Jurkat, Clone E6-1 (cell line): Measurements from ENCODE around the gene GTF2F2.

Source experiments
- DNase-seq: peaks from one replicate; pipeline ENCODE4 v3.0.0-alpha.2; 2011; ENCODE audit warnings: low read depth, low spot score
- H3K4me3 ChIP-seq: 2 replicates; pipeline ENCODE4 v1.5.1; 2011; ENCODE audit warnings: mild to moderate bottlenecking, low read length, control low read depth, moderate library complexity

The GTF2F2 gene

DNA sequence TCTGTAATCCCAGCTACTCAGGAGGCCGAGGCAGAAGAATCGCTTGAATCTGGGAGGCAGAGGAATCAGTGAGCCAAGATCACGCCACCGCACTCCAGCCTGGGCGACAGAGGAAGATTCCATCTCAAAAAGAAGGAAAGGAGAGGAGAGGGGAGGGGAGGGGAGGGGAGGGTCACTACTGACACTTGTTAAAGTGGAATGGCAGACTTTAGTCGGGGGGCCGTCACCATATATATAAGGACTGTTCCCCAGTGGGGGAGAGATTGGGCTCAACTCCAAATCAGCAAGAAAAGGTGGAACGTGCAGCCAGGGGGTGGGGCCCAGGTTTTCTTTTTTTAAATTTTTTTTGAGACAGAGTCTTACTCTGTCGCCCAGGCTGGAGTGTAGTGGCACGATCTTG is 194.5 kb downstream of the GTF2F2 start:
- H3K4me3 ChIP-seq = no peak overlapping the region
- no peak for DNase-seq

DNA sequence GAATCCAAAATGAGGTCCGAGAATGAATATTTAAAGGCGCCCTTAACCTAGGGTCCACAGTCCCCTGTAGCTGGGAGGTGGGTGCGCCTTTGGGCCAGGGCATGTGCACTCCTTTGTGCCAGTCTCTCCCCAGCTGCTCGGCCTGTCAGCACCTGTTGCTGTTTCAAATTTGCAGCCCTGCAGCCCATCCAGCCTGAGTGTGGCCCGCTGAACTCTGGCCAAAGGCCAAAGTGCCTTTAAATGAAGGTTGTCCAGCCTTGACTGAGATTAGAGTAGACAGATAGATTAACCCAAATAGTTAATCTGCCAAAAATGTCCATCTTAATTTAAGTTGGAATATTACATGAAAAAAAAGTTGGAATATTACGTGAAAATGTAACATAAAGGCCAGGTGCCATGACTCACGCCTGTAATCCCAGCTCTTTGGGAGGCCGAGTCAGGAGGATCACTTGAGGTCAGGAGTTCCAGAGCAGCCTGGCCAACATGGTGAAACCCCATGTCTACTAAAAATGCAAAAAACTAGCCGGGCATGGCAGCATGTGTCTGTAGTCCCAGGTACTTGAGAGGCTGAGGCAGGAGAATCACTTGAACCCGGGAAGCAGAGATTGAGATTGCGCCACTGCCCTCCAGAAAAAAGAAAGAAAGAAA is 195.3 kb downstream of the GTF2F2 start:
- no peak for DNase-seq
- no peak overlapping the region for H3K4me3 ChIP-seq

DNA sequence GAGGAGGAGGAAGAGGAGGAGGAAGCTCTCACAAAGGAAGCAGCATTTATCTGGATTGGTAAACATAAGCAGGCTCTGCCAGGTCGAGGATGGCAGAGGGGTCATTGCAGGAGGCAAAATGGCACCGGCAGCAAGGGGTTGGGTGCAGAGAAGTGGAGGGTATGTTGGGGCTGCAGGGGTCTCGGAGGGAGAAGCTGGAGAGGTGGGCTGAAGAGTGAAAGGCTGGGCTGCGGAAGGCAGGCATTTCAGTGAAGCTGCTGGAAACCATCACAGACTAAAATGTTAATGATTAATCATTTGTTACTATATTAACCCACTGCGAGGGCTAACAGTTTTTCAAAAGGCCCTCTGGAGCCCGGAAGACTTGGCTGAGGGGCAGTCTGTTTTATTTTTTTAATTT is 196.0 kb downstream of the GTF2F2 start:
- DNase-seq = no peak
- H3K4me3 ChIP-seq = no peak overlapping the region

DNA sequence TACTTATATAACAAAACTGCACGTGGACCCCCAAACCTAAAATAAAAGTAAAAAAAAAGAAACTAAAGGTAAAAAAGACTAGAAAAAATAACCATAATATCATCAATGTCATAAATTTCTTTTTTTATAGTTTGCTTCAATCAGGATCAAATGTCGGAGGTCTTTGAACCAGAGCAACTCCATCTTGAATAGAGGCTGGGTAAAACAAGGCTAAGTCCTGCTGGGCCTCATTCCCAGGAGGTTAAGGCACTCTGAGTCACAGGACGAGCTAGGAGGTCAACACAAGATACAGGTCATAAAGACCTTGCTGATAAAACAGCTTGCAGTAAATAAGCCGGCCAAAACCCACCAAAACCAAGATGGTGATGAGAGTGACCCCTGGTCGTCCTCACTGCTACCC is 196.7 kb downstream of the GTF2F2 start:
- H3K4me3 ChIP-seq = no peak overlapping the region
- DNase-seq = no peak

DNA sequence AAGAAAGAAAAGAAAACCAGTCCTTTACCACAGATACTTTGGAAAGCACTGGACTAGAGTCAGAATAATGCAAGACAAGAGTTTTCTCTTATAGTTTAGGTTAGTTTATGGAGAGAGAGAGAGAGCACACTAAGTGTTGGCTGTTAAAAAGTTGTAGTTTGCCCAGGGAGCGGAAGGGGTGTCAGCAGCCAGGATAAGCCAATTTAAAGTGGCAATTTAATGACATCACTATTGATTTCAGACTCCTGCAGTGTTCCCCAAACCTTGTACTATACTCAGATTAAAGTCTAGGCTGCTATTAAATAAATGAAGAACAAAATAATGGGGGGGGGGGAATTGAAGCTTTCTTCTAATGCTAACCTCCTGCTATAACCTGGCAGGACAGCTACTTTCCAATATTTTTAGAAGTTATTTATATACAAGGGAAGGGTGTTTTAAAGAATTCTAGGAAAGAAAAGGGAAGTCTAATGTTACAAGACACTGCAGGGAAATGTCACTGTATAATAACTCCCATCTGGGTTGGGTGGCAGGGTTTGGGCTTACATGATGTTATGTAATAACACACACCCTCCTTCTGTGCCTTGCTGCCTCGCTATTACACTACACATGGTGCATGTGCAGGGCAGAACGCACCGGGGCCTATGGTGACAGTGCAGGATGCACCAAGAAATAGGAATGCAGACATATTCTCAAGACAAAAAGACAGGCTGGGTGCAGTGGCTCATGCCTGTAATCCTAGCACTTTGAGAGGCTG is 200.7 kb downstream of the GTF2F2 start:
- no peak for DNase-seq
- H3K4me3 ChIP-seq = no peak overlapping the region

DNA sequence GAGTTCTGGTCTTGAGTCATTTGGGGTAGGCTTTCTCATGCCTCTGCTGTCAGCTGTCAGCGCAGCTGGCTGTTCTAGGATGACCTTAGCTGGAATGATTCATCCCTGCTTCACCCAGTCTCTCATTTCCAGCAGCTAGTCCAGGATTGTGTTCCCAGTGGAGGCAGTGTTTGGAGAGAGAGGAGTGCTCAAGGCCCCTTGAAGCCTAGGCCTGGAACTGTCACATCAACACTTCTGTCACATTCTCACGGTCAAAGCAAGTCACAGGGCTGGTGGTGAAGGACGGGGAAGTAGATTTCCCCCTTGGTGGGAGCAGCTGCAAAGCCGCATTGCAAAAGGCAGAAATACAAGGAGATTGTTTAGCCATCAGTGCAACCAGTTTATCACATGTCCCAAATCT is 205.5 kb downstream of the GTF2F2 start:
- DNase-seq = no peak
- no peak overlapping the region for H3K4me3 ChIP-seq

DNA sequence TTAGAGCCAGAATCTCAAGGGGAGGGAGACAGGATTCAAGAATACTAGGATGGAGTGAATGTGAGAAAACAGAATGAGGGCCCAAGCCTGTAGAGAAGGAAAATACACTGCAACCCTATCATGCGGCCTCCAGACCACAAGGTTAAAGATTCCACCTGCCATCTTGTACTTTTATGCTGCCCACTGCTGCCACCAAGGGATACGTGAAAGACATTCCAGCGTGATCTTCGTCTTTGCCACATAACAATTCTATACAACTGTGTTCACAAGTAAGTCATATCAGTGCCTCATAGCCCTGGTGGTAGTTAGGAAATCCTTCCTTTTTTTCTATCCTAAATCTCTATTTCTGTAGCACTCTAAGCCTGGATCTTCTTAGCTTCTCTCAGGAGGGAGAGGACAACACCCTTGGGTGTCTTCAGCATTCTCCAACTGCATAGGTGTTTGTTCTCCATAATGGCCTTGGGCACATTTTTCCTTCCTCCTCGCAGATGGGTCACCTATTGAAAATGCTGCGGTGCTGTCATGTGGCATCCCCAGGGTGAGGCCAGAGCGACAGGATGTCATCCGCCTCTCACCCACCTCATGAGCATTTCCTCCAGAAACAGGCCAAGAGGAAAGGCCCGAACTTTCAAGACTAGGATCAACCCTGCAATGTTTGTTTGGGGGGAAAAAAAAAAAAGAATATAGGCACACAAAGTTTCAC is 207.1 kb downstream of the GTF2F2 start:
- no peak for DNase-seq
- no peak overlapping the region for H3K4me3 ChIP-seq

DNA sequence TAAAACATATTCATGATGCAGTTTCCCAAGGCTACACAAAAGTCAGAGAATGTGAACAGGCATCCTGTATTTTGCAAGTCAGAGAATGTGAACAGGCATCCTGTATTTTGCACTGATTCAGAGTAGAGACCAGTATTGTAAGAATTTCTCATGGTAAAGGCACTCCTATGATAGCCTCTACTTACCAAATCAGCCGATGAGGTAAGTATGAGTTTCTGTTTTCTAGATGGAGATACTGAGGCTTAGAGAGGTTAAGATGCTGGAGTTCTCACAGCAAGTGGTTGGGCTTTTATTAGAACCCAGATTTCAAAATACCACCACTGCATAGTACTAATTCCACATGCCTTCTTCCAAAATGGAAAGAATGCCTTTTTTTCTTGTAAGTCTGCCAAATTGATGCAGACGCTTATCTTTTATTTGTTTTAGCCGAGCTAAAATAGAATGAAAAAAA is 208.4 kb downstream of the GTF2F2 start:
- no peak for DNase-seq

DNA sequence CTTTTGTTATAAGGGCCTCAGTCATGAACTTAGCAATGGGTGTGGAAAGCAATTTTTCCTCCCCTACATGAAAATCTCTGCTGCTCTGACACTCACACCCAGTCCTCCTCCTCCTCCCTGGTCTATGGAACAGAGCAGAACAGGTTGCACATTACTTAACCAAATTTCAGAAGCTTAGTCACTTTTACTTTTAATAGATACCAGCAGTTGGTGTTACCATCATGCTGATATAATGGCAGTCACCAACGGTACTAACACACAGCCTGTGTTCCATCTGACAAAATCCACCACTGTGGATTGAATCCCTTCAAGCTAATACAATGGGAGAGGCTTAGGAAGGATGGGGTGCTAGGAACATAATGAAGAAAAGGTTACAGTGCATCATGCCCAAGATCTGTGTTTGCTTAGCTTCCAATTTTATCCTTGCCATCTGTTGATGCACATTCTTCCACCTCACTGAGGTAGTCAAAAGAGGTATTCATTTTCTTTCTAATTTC is 210.9 kb downstream of the GTF2F2 start:
- no peak overlapping the region for H3K4me3 ChIP-seq
- DNase-seq = no peak

More for the DNA sequence above, 208.4 kb downstream of the GTF2F2 start:
- no peak overlapping the region for H3K4me3 ChIP-seq

DNA sequence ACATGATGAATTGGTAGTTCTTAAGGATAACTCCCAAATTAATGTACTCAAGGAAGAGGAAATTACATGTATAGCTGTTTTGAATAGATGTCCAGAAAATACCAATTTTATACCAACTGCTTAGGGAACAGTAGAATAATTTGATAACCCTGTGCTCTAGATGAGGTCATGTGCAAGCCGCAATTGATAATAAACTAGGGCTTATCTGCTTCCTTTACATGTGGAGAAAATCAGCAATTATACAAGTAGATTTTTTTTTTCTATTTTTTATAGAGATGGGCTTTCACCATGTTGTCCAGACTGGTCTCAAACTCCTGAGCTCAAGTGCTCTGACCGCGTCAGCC is 211.4 kb downstream of the GTF2F2 start:
- no peak for DNase-seq
- H3K4me3 ChIP-seq = no peak overlapping the region

DNA sequence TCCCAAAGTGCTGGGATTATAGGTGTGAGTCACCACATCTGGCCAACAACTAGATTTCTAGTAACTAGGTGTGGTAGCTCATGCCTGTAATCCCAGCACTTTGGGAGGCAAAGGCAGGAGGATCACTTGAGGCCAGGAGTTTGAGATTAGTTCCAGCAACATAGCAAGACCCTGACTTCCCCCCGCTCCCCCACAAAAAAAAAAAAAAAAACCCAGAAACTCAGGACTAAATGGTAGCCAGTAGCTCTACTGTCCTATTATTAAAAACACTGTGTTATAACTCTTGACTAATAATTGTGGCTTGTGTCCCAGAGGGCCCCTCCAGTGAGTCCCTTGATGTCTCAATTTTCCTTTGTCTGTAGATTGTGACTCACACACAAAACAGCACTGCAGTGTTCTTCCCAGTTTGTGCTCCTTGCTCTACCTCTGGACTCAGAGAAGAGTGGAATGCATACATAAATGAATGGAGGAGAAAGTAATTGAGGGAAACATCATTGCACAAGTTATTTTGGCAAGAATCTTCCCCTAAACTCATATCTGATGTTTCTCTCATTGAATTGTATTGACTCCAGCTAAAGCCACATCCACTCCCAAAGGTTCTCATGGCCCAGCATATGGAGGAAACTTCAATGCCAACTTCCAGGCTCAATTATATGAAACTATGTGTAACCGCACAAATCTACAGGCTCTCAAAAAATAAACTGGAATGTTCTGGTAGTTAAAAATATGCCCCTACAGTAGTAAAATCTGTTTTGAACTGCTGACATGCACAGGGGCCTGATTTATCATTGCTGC is 211.9 kb downstream of the GTF2F2 start:
- no peak overlapping the region for H3K4me3 ChIP-seq
- DNase-seq = no peak

DNA sequence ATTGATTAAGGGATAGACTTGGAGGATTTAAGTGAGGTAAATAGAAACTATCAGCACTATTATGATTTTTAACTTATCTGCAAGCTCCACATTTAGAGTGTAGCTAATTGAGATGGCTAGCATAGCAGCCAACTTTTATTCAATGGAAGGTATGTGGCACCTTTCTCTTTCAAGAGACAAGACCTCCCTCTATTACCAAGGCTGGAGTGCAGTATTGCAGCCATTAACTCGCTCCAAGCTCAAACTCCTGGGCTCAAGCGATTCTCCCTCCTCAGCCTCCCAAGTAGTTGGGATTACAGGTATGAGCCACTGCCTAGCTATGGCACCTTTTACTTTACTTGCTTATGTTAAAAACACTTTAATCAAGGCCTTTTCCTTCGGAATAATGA is 212.5 kb downstream of the GTF2F2 start:
- no peak overlapping the region for H3K4me3 ChIP-seq
- no peak for DNase-seq

DNA sequence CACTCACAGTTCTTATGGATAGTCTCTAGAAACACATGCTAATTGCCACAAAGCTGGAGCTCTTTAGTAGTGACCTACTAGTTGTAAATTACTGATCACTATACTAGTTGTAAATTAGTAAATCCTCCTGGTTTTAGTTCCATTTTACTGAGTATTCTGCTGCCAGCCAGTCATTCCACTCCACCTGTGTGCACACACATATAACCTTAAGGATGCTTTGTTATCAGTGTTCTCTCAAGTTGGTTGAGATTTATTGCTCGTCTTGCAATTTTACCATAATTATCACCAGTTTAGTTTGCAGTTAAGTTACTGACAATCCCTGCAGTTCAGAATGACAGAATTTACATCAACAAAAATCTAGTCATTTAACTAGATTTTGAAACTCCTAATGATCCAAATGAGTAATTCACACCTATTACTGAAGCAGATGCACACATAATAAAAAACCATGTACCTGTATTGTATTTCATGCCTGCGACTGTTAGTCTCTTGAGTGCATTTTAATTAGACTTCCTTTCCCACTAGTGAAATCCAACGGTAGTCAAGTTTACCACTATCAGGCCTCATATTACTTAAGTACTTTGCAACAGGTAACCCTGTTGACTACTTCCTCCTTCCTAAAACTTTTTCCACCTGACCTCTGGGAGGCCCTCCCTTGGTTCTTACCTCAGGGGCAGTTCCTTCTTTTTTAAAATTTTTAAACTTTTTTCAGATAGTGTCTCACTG is 213.1 kb downstream of the GTF2F2 start:
- H3K4me3 ChIP-seq = no peak overlapping the region
- DNase-seq = no peak
